ENCODE results near the gene TCF7L2.

The TCF7L2 gene

GRCh38 chr10:113015201-113015600, 65.2 kb downstream of the TCF7L2 start:
- TF ChIP-seq TAF1 (IDR thresholded peaks at IDR 0.05; ENCODE audit: borderline replicate concordance, insufficient read depth, low read length) (no peak), SIN3A (IDR thresholded peaks at IDR 0.05; ENCODE audit: borderline replicate concordance, insufficient read depth, low read length) (no peak), REST (IDR thresholded peaks at IDR 0.05; ENCODE audit: insufficient read depth in 1 of 2, low read depth in 2 of 2, low read length in 2 of 2) (no peak), POLR2AphosphoS5 (IDR thresholded peaks at IDR 0.05; ENCODE audit: low read depth, low read length) (no peak), FOXP2 (optimal IDR thresholded peaks at IDR 0.05; ENCODE audit: borderline replicate concordance, extremely low read depth, extremely low read length, insufficient read depth) (no peak)

- TF ChIP-seq TAF1 (IDR thresholded peaks at IDR 0.05; ENCODE audit: borderline replicate concordance, insufficient read depth, low read length) (no peak), POLR2AphosphoS5 (IDR thresholded peaks at IDR 0.05; ENCODE audit: low read depth, low read length) (no peak), FOXP2 (optimal IDR thresholded peaks at IDR 0.05; ENCODE audit: borderline replicate concordance, extremely low read depth, extremely low read length, insufficient read depth) (no peak)
These were observed 67.3 kb downstream of the TCF7L2 start for GRCh38 chr10:113017376-113017775.

- TF ChIP-seq REST (IDR thresholded peaks at IDR 0.05; ENCODE audit: insufficient read depth in 1 of 2, low read depth in 2 of 2, low read length in 2 of 2), result no peak
- no peak for TF ChIP-seq FOXP2 (optimal IDR thresholded peaks at IDR 0.05; ENCODE audit: borderline replicate concordance, extremely low read depth, extremely low read length, insufficient read depth)
- TF ChIP-seq TAF1 (IDR thresholded peaks at IDR 0.05; ENCODE audit: borderline replicate concordance, insufficient read depth, low read length), result no peak
- TF ChIP-seq SIN3A (IDR thresholded peaks at IDR 0.05; ENCODE audit: borderline replicate concordance, insufficient read depth, low read length), result no peak
- no peak for TF ChIP-seq POLR2AphosphoS5 (IDR thresholded peaks at IDR 0.05; ENCODE audit: low read depth, low read length)
These were observed 68.0 kb downstream of the TCF7L2 start for GRCh38 chr10:113018034-113018433.

- TF ChIP-seq FOXP2 (optimal IDR thresholded peaks at IDR 0.05; ENCODE audit: borderline replicate concordance, extremely low read depth, extremely low read length, insufficient read depth) (no peak), REST (IDR thresholded peaks at IDR 0.05; ENCODE audit: insufficient read depth in 1 of 2, low read depth in 2 of 2, low read length in 2 of 2) (no peak), SIN3A (IDR thresholded peaks at IDR 0.05; ENCODE audit: borderline replicate concordance, insufficient read depth, low read length) (no peak), TAF1 (IDR thresholded peaks at IDR 0.05; ENCODE audit: borderline replicate concordance, insufficient read depth, low read length) (no peak), POLR2AphosphoS5 (IDR thresholded peaks at IDR 0.05; ENCODE audit: low read depth, low read length) (no peak)
These were observed 69.0 kb downstream of the TCF7L2 start for GRCh38 chr10:113019096-113019495.

- no peak for TF ChIP-seq TAF1 (IDR thresholded peaks at IDR 0.05; ENCODE audit: borderline replicate concordance, insufficient read depth, low read length)
These were observed 69.8 kb downstream of the TCF7L2 start for GRCh38 chr10:113019692-113020474.

GRCh38 chr10:113020475-113020753, 70.4 kb downstream of the TCF7L2 start:
- no peak for TF ChIP-seq FOXP2 (optimal IDR thresholded peaks at IDR 0.05; ENCODE audit: borderline replicate concordance, extremely low read depth, extremely low read length, insufficient read depth)
- TF ChIP-seq SIN3A (IDR thresholded peaks at IDR 0.05; ENCODE audit: borderline replicate concordance, insufficient read depth, low read length), result no peak
- no peak for TF ChIP-seq POLR2AphosphoS5 (IDR thresholded peaks at IDR 0.05; ENCODE audit: low read depth, low read length)
- TF ChIP-seq TAF1 (IDR thresholded peaks at IDR 0.05; ENCODE audit: borderline replicate concordance, insufficient read depth, low read length), result no peak
- no peak for TF ChIP-seq REST (IDR thresholded peaks at IDR 0.05; ENCODE audit: insufficient read depth in 1 of 2, low read depth in 2 of 2, low read length in 2 of 2)

All from PFSK-1 (cell line).